ENCODE measurements around the gene ADCY9. TPM values are rescaled to one million over a fixed set of nuclear protein-coding genes. Genes with fewer than 3 reads are reported as not detected.
"Not testable (repeated sequence)": the region's sequence is repeated elsewhere in the genome, so short reads cannot be mapped to it uniquely, and the experiment has no call there.

The ADCY9 gene
- polyA plus RNA-seq, 2 of the 4 experiments (the other 2 are of a cell fraction) = 6.2 to 7.6 TPM

DNA sequence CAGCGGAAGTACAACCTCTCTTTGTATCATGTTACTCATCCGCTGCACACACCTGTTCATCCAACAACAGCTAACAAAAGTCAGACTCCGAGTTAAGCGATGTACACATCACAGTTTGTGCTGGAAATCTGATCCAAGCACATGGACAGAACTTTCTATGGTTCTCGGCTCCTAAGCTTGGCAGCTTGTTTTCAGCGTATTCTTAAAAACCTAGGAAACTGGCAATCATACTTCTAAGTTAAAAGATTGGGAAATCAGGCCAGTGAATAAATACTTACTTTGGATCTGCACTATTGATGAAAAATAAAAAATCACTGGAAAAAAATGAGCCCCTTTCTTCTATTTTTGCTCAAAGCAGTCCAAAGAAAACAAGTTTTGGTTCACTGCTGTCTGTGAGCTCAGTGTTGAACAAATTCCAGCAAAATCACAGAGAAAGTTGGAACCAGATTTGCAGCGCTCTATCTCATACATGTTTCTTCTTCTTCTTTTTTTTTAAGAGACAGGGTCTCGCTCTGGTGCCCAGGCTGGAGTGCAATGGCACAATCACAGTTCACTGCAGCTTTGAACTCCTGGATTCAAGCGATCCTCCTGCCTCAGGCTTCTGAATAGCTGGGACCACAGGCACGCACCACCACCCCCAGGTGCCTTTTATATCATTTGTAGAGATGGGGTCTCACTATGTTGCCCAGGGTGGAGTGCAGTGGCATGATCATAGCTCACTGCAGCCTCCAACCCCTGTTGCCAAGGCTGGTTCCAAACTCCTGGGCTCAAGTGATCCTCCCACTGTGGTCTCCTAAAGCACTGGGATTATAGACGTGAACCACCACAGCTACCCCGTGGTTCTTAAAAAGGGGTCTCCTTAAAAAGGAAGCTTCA is 164.1 kb downstream of the ADCY9 start:
- Histone ChIP-seq H3K4me3 (no peak overlapping the region), H3K9me3 (no peaks in the 10 kb centered on the region), H3K4me1 (no peaks in the 10 kb centered on the region), H3K27ac (no peak overlapping the region), H3K4me2 (no peak overlapping the region)
- WGBS (ENCODE audit: missing lambda C conversion rate) = 87% methylated on average over 12 of the region's 12 CpGs
- DNase-seq (ENCODE audit: low read depth in 1 of 2, low spot score in 1 of 2) (no peak), ATAC-seq (no peak), FAIRE-seq (no peak)
- POLR2A ChIA-PET = no interaction called here
- CTCF ChIA-PET = interaction anchor here (0.5 to 5.4 kb wide), 7 partner anchors 8 to 450 kb away, joined by 3 to 31 read pairs (median 4); no protein-coding TSS in a partner anchor
- TF ChIP-seq, protein P1, sequence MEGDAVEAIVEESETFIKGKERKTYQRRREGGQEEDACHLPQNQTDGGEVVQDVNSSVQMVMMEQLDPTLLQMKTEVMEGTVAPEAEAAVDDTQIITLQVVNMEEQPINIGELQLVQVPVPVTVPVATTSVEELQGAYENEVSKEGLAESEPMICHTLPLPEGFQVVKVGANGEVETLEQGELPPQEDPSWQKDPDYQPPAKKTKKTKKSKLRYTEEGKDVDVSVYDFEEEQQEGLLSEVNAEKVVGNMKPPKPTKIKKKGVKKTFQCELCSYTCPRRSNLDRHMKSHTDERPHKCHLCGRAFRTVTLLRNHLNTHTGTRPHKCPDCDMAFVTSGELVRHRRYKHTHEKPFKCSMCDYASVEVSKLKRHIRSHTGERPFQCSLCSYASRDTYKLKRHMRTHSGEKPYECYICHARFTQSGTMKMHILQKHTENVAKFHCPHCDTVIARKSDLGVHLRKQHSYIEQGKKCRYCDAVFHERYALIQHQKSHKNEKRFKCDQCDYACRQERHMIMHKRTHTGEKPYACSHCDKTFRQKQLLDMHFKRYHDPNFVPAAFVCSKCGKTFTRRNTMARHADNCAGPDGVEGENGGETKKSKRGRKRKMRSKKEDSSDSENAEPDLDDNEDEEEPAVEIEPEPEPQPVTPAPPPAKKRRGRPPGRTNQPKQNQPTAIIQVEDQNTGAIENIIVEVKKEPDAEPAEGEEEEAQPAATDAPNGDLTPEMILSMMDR (IDR thresholded peaks at IDR 0.05) = no peak
- no peak for TF ChIP-seq CEBPB (IDR thresholded peaks at IDR 0.05)
- no peak for TF ChIP-seq NR3C1 (IDR thresholded peaks at IDR 0.05)
- TF ChIP-seq FOXS1 (CRISPR knock-in tag; IDR thresholded peaks at IDR 0.05) = no peak
- TF ChIP-seq FOSL2 (IDR thresholded peaks at IDR 0.05) = no peak
- TF ChIP-seq FOSL2 (CRISPR knock-in tag; IDR thresholded peaks at IDR 0.05) = no peak
- TF ChIP-seq BHLHE40 (IDR thresholded peaks at IDR 0.05; ENCODE audit: low read depth, low read length) = no peak
- no peak for TF ChIP-seq CHD2 (IDR thresholded peaks at IDR 0.05; ENCODE audit: low read length, partially characterized antibody)
- TF ChIP-seq RFX5 (IDR thresholded peaks at IDR 0.05) = no peak
- TF ChIP-seq NFE2L2 (conservative IDR thresholded peaks at IDR 0.05; ENCODE audit: low read length) = no peak
- TF ChIP-seq ESRRA (IDR thresholded peaks at IDR 0.05; ENCODE audit: borderline replicate concordance, low read length) = no peak
- TF ChIP-seq, protein P2, sequence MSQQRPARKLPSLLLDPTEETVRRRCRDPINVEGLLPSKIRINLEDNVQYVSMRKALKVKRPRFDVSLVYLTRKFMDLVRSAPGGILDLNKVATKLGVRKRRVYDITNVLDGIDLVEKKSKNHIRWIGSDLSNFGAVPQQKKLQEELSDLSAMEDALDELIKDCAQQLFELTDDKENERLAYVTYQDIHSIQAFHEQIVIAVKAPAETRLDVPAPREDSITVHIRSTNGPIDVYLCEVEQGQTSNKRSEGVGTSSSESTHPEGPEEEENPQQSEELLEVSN (IDR thresholded peaks at IDR 0.05; ENCODE audit: borderline replicate concordance, low read depth) = no peak
- no peak for TF ChIP-seq TFCP2L1 (CRISPR knock-in tag; IDR thresholded peaks at IDR 0.05)
- TF ChIP-seq, protein P3, sequence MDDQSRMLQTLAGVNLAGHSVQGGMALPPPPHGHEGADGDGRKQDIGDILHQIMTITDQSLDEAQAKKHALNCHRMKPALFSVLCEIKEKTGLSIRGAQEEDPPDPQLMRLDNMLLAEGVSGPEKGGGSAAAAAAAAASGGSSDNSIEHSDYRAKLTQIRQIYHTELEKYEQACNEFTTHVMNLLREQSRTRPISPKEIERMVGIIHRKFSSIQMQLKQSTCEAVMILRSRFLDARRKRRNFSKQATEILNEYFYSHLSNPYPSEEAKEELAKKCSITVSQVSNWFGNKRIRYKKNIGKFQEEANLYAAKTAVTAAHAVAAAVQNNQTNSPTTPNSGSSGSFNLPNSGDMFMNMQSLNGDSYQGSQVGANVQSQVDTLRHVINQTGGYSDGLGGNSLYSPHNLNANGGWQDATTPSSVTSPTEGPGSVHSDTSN (IDR thresholded peaks at IDR 0.05) = no peak
- no peak for TF ChIP-seq MYC (IDR thresholded peaks at IDR 0.05; ENCODE audit: borderline replicate concordance, low read length)
- no peak for TF ChIP-seq TP53 (CRISPR knock-in tag; IDR thresholded peaks at IDR 0.05)
- TF ChIP-seq, protein P4, sequence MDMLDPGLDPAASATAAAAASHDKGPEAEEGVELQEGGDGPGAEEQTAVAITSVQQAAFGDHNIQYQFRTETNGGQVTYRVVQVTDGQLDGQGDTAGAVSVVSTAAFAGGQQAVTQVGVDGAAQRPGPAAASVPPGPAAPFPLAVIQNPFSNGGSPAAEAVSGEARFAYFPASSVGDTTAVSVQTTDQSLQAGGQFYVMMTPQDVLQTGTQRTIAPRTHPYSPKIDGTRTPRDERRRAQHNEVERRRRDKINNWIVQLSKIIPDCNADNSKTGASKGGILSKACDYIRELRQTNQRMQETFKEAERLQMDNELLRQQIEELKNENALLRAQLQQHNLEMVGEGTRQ (IDR thresholded peaks at IDR 0.05) = no peak
- TF ChIP-seq ZC3H11A (IDR thresholded peaks at IDR 0.05) = no peak
- TF ChIP-seq POLR2AphosphoS2 (conservative IDR thresholded peaks at IDR 0.05; ENCODE audit: low read length) = no peak
- no peak for TF ChIP-seq FOSB (CRISPR knock-in tag; IDR thresholded peaks at IDR 0.05)

DNA sequence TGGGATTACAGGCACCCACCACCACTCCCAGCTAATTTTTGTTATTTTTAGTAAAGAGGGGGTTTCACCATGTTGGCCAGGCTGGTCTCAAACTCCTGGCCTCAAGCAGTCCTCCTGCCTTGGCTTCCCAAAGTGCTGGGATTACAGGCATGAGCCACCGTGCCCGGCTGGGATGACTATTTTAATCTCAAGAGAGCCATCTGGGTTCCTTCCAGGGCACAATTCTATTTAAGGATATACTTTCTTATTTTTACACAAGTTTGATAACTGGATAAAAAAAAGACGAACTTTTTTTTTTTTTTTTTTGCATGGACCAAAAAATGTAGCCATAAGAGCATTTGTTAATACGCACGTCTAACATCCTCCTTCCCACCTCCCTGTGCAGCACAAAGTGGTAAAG is 164.9 kb downstream of the ADCY9 start:
- POLR2A ChIA-PET = not testable (repeated sequence)
- CTCF ChIA-PET = interaction anchor here (5.4 kb wide), 1 partner anchor 12 kb away, joined by 31 read pairs; no protein-coding TSS in a partner anchor

More for the DNA sequence above, 164.9 kb downstream of the ADCY9 start:
- 80% methylated on average over 5 of the region's 5 CpGs for WGBS (ENCODE audit: missing lambda C conversion rate)
- H3K4me1 ChIP-seq; H3K9me3 ChIP-seq; H3K4me2 ChIP-seq; DNase-seq (ENCODE audit: low read depth in 1 of 2, low spot score in 1 of 2); H3K4me3 ChIP-seq; ATAC-seq; FAIRE-seq; H3K27ac ChIP-seq: not testable (repeated sequence)

Data from A549 (cell line).